Cardiac fibroblast (primary cell): Measurements from ENCODE around the gene PREP.
A peak's percentile ranks its signal among the peaks of the same experiment; 100 is the strongest.

Experiments used
- DNase-seq, 2 donors: peaks; one replicate each; pipeline versions ENCODE4 v3.0.0 to v3.0.0-alpha.2; 2010; ENCODE audit warnings: low read depth in 2 of 2
- H3K4me3 ChIP-seq, 2 donors: replicated peaks in 1 of 2; 1 replicate in 1 of 2; 2 replicates in 1 of 2; pipeline ENCODE4 v1.5.1; 2011; ENCODE audit warnings: low read depth in 2 of 2, low read length in 2 of 2, mild to moderate bottlenecking in 2 of 2, moderate library complexity in 1 of 2
- CTCF ChIP-seq: IDR thresholded peaks from one replicate; pipeline ENCODE4 v1.5.1; 2011; ENCODE audit warnings: low read depth, mild to moderate bottlenecking, low read length, inconsistent platforms

PREP gene

GRCh38 chr6:105380634-105381033 is 22.2 kb downstream of the PREP start:
- no peak overlapping the region for H3K4me3 ChIP-seq
- no peak for TF ChIP-seq CTCF
- no peak for DNase-seq

GRCh38 chr6:105375797-105376196 is 27.1 kb downstream of the PREP start:
- no peak overlapping the region for H3K4me3 ChIP-seq
- TF ChIP-seq CTCF = no peak
- DNase-seq = no peak

- no peak for TF ChIP-seq CTCF
- H3K4me3 ChIP-seq = no peak overlapping the region
- peak; percentile 67 to 77 for DNase-seq
Observed at GRCh38 chr6:105374010-105374420, 28.9 kb downstream of the PREP start.

- no peak for DNase-seq
- TF ChIP-seq CTCF = no peak
- no peak overlapping the region for H3K4me3 ChIP-seq
Observed at GRCh38 chr6:105373481-105373880, 29.4 kb downstream of the PREP start.

- H3K4me3 ChIP-seq = no peak overlapping the region
- no peak for DNase-seq
- TF ChIP-seq CTCF = no peak
Observed at GRCh38 chr6:105372849-105373182, 30.1 kb downstream of the PREP start.

GRCh38 chr6:105372142-105372848 is 30.6 kb downstream of the PREP start:
- no peak for TF ChIP-seq CTCF
- no peak for DNase-seq
- H3K4me3 ChIP-seq = no peak overlapping the region

- H3K4me3 ChIP-seq = no peak overlapping the region
- no peak for TF ChIP-seq CTCF
- no peak for DNase-seq
Observed at GRCh38 chr6:105370351-105370750, 32.5 kb downstream of the PREP start.
